ENCODE data around the gene SLC22A31.

The SLC22A31 gene

DNA sequence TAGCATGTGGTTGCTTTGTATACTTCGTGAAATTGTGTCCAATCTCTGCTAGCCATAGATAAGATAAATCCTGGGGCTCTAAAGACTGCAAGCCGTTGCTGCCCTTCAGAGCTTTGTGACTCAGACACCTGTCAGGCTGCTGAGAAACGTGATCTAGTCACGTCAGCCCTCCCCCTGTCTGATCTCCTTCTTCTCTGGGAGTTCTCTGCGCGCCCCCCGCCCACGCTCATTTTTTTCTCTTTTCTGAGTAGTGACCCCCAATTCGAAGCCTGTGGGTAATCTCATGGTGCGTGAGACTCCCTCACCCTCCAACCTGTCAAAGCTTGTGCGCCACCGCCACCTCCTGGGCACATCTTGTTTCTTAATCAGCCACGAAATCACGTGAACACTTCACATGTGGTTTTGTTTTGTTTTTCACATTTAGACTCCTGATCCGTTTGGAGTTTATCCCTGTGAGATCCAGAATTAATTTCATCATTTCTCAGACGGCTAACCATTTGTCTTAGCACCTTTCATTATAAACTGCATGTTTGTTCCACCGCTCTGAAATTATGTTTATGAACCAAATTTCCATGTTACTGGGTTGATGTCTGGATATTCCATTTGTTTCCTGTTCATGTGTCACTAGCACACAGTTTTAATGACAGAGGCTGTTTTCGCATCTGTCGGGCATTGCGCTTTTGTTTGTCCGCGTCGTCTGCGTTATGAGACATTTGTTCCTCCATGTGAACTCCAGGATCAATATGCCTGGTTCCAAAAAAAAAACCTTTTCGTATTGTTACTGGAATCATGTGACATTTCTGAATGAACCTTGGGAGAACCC, 16.2 kb upstream of the SLC22A31 start:
- DNase-seq = peak; percentile 82

DNA sequence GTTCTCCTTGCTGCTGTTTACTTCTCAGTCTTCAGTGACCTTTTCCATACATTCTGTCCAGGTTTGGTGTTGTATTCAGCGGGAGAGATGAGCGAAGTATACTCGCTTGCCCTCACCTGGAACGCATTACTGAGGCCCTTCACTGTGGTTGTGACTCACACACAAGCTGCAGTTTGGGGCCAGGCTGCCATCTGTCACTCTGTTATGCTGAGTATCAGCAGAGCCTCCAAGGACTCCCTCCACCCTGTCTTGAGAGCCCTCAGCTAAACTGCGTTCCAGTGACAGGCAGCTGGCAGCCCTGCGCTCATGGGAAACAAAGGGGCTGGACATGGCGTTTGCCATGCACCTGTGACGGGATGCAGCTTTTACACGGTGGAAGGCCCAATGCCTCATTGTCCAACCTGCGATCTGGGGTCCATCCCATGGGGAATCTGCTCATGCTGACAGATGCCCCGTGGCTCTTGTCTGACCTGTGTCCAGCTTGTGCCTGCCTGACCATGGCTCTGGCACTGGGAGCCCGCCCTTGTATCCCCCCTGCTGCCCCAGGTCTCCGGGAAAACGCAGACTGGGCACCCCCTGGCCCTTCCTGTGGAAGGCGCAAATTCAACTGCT, 10.7 kb upstream of the SLC22A31 start:
- no peak for DNase-seq

GRCh38 chr16:89210165-89210903, 10.0 kb upstream of the SLC22A31 start:
- DNase-seq = no peak

DNA sequence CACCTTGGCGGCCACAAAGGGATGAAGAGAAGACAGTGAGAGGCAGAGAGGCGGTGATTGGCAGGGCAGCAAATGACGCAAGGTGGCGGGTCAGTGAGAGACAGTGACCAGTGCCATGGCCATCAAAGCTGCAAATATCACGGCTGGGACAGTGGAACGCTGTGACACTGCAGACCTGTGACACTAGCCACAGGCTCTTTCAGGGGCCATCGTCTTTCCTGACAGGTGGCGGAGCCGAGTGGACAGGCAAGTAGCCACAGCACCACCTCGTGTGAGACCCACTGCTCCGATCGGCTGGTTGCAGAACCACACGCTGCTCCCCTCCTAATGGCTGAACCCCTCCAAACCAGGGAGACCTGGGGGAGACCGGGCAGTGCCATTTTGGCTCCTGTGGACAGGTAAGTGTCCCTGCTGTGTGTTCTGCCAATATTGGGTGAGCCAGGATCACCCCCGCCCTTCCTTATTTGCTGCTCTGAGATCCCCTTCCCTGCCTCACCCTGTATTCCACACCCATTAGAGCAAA, 9.2 kb upstream of the SLC22A31 start:
- no peak for DNase-seq

GRCh38 chr16:89207993-89208392, 7.7 kb upstream of the SLC22A31 start:
- DNase-seq = no peak

GRCh38 chr16:89202422-89203215, 2.3 kb upstream of the SLC22A31 start:
- no peak for DNase-seq

GRCh38 chr16:89201439-89202377, 1.4 kb upstream of the SLC22A31 start:
- peak; percentile 54 for DNase-seq

GRCh38 chr16:89200850-89201411, 594 bp upstream of the SLC22A31 start:
- DNase-seq = no peak

- no peak for DNase-seq
Measured at GRCh38 chr16:89199241-89200123, 855 bp downstream of the SLC22A31 start.

GRCh38 chr16:89198417-89199240, 1.7 kb downstream of the SLC22A31 start:
- DNase-seq = peak; percentile 26

DNA sequence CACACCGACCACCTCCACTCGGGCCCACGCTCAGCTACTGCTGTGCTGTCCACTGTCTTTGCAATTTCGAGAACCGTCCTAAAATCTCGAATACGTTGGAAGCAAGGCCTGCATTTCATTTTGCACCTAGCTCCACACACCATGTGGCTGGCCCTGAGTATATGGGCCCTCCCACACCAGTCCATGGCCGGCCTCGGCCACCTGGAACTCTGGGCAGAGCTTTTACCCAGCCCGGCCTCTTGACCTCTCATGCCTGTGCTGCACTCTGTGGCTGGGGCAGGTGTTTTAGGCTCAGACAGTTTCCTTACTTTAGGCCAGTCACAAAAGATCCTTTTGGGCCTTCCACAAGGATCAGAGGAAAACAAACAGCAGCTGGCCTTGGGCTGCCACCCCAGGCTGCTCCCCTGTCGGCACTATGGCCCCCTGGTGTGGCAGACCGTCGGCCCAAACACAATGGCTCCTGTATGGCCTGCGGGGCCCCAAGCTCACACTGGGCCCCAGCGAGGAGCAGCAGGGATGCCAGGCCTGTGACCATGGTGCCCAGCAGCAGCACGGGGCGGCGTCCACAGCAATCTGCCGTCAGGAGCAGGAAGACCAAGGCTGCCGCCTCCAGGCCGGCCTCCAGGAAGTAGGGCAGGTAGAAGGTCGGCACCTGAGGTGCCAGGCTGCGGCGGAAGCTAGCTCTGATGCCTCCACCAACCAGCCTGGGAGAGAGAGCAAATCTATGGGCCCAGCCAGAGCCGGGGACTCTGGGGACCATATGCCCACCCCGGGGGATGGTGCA, 2.5 kb downstream of the SLC22A31 start:
- peak; percentile 24 for DNase-seq

- peak; percentile 21 for DNase-seq
Measured at GRCh38 chr16:89197033-89197632, 3.2 kb downstream of the SLC22A31 start.

DNA sequence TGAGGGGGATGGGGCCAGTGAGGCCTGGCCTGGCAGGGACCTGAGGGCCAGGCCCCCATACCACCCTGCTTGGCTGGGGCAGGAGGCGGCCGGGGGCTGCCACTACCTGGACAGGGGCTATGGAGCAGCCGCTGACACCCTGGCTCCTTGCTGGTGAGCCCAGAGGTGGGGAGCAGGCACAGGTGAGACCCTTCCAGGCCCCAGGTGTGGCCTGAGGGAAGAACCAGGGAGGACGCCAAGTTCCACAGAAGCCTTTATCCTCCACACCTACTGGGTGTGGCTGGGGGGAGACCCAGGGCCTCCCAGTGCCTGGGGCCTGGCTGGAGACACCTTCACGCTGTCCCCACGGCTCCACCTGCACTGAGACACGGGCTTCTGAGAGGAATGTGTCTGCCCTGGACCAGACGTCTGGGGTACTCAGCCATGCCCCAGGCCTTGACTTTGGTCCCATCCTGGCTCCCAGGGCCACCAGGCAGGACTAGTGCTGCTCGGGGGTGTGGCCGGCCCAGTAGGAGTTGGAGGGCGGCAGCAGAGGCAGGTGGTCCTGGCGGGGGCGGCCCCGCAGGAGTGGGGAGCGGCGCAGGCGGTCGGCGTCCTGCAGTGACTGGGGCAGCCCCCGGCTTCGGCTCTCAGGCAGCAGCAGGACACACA, 4.7 kb downstream of the SLC22A31 start:
- DNase-seq = no peak

DNA sequence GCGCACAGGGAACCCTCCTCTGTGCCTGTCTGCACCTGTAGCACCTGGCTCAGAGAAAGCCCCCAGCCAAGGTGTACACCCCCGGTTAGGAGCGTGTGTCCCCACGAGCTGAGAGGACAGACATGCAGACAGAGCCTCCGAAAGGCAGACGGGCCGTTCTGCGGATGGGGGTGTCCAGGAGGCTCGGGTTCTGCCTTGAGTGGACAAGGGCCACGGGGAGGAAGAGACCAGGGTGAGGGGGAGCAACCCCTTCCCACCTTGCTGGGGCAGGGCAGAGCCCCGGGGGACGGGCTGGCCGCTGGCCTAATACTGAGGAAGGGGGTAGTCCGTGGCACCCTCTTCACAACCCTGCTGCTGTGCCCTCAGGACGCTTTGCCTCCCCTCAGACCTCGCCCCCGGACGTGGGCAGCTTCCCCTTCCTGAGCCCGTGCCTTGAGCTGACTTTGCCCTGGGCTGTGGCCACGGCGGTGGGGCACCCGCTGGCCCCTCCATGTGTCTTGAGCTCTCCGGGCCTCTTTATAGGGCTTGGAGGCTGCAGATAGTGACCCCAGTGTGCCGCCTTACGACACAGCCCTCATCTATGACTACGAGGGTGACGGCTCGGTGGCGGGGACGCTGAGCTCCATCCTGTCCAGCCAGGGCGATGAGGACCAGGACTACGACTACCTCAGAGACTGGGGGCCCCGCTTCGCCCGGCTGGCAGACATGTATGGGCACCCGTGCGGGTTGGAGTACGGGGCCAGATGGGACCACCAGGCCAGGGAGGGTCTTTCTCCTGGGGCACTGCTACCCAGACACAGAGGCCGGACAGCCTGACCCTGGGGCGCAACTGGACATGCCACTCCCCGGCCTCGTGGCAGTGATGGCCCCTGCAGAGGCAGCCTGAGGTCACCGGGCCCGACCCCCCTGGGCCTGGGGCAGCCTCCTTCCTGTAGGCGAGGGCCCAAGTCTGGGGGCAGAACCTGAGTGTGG, 5.7 kb downstream of the SLC22A31 start:
- DNase-seq = peak; percentile 24

- peak; percentile 44 for DNase-seq
Measured at GRCh38 chr16:89193576-89194293, 6.6 kb downstream of the SLC22A31 start.
